IPS-18c (cell line): ENCODE results near the gene USP12.
"Not testable (repeated sequence)": the region's sequence is repeated elsewhere in the genome, so short reads cannot be mapped to it uniquely, and the experiment has no call there.

Experiments used
- H3K4me3 ChIP-seq: 2 replicates; pipeline ENCODE4 v1.7.0; 2013; ENCODE audit warnings: low read depth, mild to moderate bottlenecking, low read length, moderate library complexity; ENCODE audit not compliant: insufficient read depth
- H3K9me3 ChIP-seq: one replicate; pipeline ENCODE4 v1.6.1; 2013; ENCODE audit warnings: mild to moderate bottlenecking, low read length, moderate library complexity; ENCODE audit not compliant: control insufficient read depth, insufficient read depth

Gene USP12

GRCh38 chr13:27171244-27171826 is at the start of gene USP12:
TSS of gene USP12 (minus strand) at chr13:27171811. CDS start at chr13:27171639, 172 bp downstream.
- H3K9me3 ChIP-seq, result no peaks in the 10 kb centered on the region
- peak within 1 kb of the TSS; percentile 81 for H3K4me3 ChIP-seq

- no peak overlapping the region for H3K4me3 ChIP-seq
- peaks cover 3% of the 10 kb centered on the region for H3K9me3 ChIP-seq
Measured at GRCh38 chr13:27219611-27220010, 48.0 kb upstream of the USP12 start.

- not testable (repeated sequence) for H3K4me3 ChIP-seq
Measured at GRCh38 chr13:27218861-27219260, 47.2 kb upstream of the USP12 start.

GRCh38 chr13:27217791-27218190 is 46.2 kb upstream of the USP12 start:
- H3K9me3 ChIP-seq, H3K4me3 ChIP-seq: not testable (repeated sequence)

More at GRCh38 chr13:27218861-27219260, 47.2 kb upstream of the USP12 start:
- H3K9me3 ChIP-seq, result not testable (repeated sequence)

GRCh38 chr13:27213386-27213785 is 41.8 kb upstream of the USP12 start:
- not testable (repeated sequence) for H3K9me3 ChIP-seq, H3K4me3 ChIP-seq

GRCh38 chr13:27211771-27212364 is 40.3 kb upstream of the USP12 start:
- Histone ChIP-seq H3K9me3 (no peaks in the 10 kb centered on the region), H3K4me3 (no peak overlapping the region)

- no peak overlapping the region for H3K4me3 ChIP-seq
- H3K9me3 ChIP-seq, result no peaks in the 10 kb centered on the region
Measured at GRCh38 chr13:27211271-27211670, 39.7 kb upstream of the USP12 start.

GRCh38 chr13:27208514-27208913 is 36.9 kb upstream of the USP12 start:
- H3K4me3 ChIP-seq, result no peak overlapping the region
- no peaks in the 10 kb centered on the region for H3K9me3 ChIP-seq

GRCh38 chr13:27203854-27204253 is 32.2 kb upstream of the USP12 start:
- Histone ChIP-seq H3K4me3 (no peak overlapping the region), H3K9me3 (no peaks in the 10 kb centered on the region)

GRCh38 chr13:27203186-27203585 is 31.6 kb upstream of the USP12 start:
- no peaks in the 10 kb centered on the region for H3K9me3 ChIP-seq
- H3K4me3 ChIP-seq, result no peak overlapping the region

GRCh38 chr13:27201661-27202060 is 30.1 kb upstream of the USP12 start:
- no peak overlapping the region for H3K4me3 ChIP-seq
- H3K9me3 ChIP-seq, result no peaks in the 10 kb centered on the region

GRCh38 chr13:27200413-27201070 is 28.9 kb upstream of the USP12 start:
- H3K9me3 ChIP-seq, result no peaks in the 10 kb centered on the region
- H3K4me3 ChIP-seq, result no peak overlapping the region

- H3K9me3 ChIP-seq, result no peaks in the 10 kb centered on the region
- H3K4me3 ChIP-seq, result no peak overlapping the region
Measured at GRCh38 chr13:27199696-27200095, 28.1 kb upstream of the USP12 start.

- Histone ChIP-seq H3K4me3 (no peak overlapping the region), H3K9me3 (no peaks in the 10 kb centered on the region)
Measured at GRCh38 chr13:27199211-27199610, 27.6 kb upstream of the USP12 start.

GRCh38 chr13:27194895-27195764 is 23.5 kb upstream of the USP12 start:
- H3K4me3 ChIP-seq, result no peak overlapping the region
- H3K9me3 ChIP-seq, result no peaks in the 10 kb centered on the region

GRCh38 chr13:27194209-27194608 is 22.6 kb upstream of the USP12 start:
- no peak overlapping the region for H3K4me3 ChIP-seq

GRCh38 chr13:27193496-27193895 is 21.9 kb upstream of the USP12 start:
- Histone ChIP-seq H3K9me3 (no peaks in the 10 kb centered on the region), H3K4me3 (no peak overlapping the region)

More at GRCh38 chr13:27194209-27194608, 22.6 kb upstream of the USP12 start:
- no peaks in the 10 kb centered on the region for H3K9me3 ChIP-seq

GRCh38 chr13:27192973-27193372 is 21.4 kb upstream of the USP12 start:
- no peak overlapping the region for H3K4me3 ChIP-seq

More at GRCh38 chr13:27192973-27193372, 21.4 kb upstream of the USP12 start:
- H3K9me3 ChIP-seq, result no peaks in the 10 kb centered on the region
